ENCODE measurements around the gene REEP3. TPM values are rescaled to one million over a fixed set of nuclear protein-coding genes. Genes with fewer than 3 reads are reported as not detected.

REEP3 gene
- total RNA-seq, 3 donors from 2014 or later (not counting 1 experiment from before 2014, with no cell fraction given): 4.6 to 10.2 (median 8.3) TPM

DNA sequence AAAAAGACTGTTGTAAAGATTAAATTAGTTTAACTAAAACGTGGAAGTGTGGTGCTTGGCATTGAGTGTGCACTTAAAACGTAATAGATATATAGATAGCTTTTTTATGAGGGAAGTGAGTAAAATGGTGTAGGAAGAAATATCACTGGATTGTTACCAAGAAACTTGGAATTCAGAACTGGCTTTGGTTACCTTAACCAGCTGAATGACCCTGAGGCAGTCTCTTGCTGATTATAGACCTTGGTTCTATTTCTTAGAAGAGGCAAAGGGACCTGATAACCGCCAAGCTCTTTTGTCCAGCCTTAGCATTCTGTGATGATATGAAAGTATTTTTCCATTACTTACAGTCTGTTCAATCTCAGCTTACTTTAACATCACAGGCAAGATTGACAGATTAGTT lies 3.8 kb downstream of the REEP3 start:
- no peaks in the 10 kb centered on the region for H3K36me3 Mint-ChIP-seq
- 87% methylated on average over 2 of the region's 3 CpGs for WGBS (ENCODE audit: insufficient coverage)
- H3K9me3 Mint-ChIP-seq: no peaks in the 10 kb centered on the region
- intact Hi-C loops (cut with micrococcal nuclease): no loop called here
- no peaks in the 10 kb centered on the region for H3K27me3 Mint-ChIP-seq (ENCODE audit: low read depth in 2 of 2)
- no peak for DNase-seq
- no peak overlapping the region for H3K27ac Mint-ChIP-seq
- Histone ChIP-seq H3K36me3 (ENCODE audit: control insufficient read depth, insufficient read depth, low read length) (no peaks in the 10 kb centered on the region), H3K27ac (ENCODE audit: low read length) (no peak overlapping the region), H3K4me3 (ENCODE audit: low read length) (no peak overlapping the region), H3K27me3 (ENCODE audit: control insufficient read depth, insufficient read depth, low read length) (no peaks in the 10 kb centered on the region), H3K9me3 (ENCODE audit: control insufficient read depth, insufficient read depth, low read length) (no peaks in the 10 kb centered on the region), H3K4me1 (ENCODE audit: control insufficient read depth, insufficient read depth, low read length) (peaks cover 5% of the 10 kb centered on the region)
- TF ChIP-seq, protein P1, sequence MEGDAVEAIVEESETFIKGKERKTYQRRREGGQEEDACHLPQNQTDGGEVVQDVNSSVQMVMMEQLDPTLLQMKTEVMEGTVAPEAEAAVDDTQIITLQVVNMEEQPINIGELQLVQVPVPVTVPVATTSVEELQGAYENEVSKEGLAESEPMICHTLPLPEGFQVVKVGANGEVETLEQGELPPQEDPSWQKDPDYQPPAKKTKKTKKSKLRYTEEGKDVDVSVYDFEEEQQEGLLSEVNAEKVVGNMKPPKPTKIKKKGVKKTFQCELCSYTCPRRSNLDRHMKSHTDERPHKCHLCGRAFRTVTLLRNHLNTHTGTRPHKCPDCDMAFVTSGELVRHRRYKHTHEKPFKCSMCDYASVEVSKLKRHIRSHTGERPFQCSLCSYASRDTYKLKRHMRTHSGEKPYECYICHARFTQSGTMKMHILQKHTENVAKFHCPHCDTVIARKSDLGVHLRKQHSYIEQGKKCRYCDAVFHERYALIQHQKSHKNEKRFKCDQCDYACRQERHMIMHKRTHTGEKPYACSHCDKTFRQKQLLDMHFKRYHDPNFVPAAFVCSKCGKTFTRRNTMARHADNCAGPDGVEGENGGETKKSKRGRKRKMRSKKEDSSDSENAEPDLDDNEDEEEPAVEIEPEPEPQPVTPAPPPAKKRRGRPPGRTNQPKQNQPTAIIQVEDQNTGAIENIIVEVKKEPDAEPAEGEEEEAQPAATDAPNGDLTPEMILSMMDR (IDR thresholded peaks at IDR 0.05): no peak
- no peak for ATAC-seq
- H3K4me3 Mint-ChIP-seq: no peak overlapping the region
- peaks cover 10 to 25% of the 10 kb centered on the region in 2 donors for H3K4me1 Mint-ChIP-seq

DNA sequence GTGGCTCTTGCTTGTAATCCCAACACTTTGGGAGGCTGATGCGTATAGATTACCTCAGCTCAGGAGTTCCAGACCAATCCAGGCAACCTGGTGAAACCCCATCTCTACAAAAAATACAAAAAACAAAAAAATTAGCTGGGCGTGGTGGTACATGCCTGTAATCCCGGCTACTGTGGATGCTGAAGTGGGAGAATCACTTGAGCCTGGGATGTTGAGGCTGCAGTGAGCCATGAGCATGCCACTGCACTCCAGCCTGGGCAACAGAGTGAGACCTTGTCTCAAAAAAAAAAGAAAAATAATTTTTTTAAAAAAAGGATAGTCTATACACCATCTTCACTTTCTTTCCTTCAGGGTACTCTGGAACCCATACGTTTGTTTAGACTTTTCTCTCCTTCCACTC lies 6.2 kb downstream of the REEP3 start:
- Mint-ChIP-seq H3K4me3 (no peak overlapping the region), H3K9me3 (no peaks in the 10 kb centered on the region), H3K27ac (no peak overlapping the region), H3K4me1 (peaks cover 6 to 16% of the 10 kb centered on the region in 2 donors), H3K36me3 (no peaks in the 10 kb centered on the region), H3K27me3 (ENCODE audit: low read depth in 2 of 2) (no peaks in the 10 kb centered on the region)
- DNase-seq (no peak), ATAC-seq (no peak)
- H3K4me1 ChIP-seq (ENCODE audit: control insufficient read depth, insufficient read depth, low read length): no peaks in the 10 kb centered on the region
- H3K27me3 ChIP-seq (ENCODE audit: control insufficient read depth, insufficient read depth, low read length): no peaks in the 10 kb centered on the region
- no peaks in the 10 kb centered on the region for H3K36me3 ChIP-seq (ENCODE audit: control insufficient read depth, insufficient read depth, low read length)
- no peak overlapping the region for H3K4me3 ChIP-seq (ENCODE audit: low read length)
- H3K27ac ChIP-seq (ENCODE audit: low read length): no peak overlapping the region
- TF ChIP-seq, protein P1 (IDR thresholded peaks at IDR 0.05): no peak
- intact Hi-C loops (cut with micrococcal nuclease): no loop called here
- WGBS (ENCODE audit: insufficient coverage): over 99% methylated on average over 4 of the region's 4 CpGs
- H3K9me3 ChIP-seq (ENCODE audit: control insufficient read depth, insufficient read depth, low read length): no peaks in the 10 kb centered on the region

DNA sequence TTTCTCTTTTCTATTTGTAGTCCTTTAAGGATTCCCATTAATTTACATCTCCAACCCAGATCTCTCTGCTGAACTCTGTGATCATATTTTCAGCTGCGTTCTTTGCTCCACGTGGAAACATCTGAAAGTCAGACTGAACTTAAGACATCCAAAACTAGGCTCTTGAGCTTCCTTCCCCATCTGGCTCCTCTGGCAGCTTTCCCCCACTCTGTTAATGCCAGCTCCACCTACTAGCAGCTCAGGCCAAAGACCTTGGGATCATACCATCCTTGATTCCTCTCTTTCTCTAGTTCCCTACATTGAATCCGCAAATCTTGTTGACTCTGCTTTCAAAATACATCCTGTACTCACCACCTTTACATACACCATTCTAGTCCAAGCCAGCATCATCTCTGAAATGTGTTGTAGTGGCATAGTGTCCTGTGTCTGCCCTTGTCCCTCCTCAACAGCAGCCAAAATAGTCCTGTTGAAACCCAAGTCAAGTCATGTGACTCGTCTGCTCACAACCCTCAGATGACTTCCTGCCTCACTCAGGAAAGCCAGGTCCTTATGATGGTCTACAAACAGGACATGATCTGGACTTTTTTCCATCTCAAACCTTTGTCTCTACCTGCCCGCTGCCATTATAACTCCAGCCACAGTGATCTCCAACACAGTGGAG lies 7.0 kb downstream of the REEP3 start:
- Histone ChIP-seq H3K4me1 (ENCODE audit: control insufficient read depth, insufficient read depth, low read length) (no peaks in the 10 kb centered on the region), H3K27ac (ENCODE audit: low read length) (no peak overlapping the region), H3K4me3 (ENCODE audit: low read length) (no peak overlapping the region), H3K36me3 (ENCODE audit: control insufficient read depth, insufficient read depth, low read length) (no peaks in the 10 kb centered on the region), H3K9me3 (ENCODE audit: control insufficient read depth, insufficient read depth, low read length) (no peaks in the 10 kb centered on the region), H3K27me3 (ENCODE audit: control insufficient read depth, insufficient read depth, low read length) (no peaks in the 10 kb centered on the region)
- Mint-ChIP-seq H3K27me3 (ENCODE audit: low read depth in 2 of 2) (no peaks in the 10 kb centered on the region), H3K9me3 (no peaks in the 10 kb centered on the region), H3K4me3 (no peak overlapping the region), H3K36me3 (no peaks in the 10 kb centered on the region), H3K27ac (no peak overlapping the region), H3K4me1 (peaks cover 0 to 14% of the 10 kb centered on the region in 2 donors)
- no peak for DNase-seq
- no peak for ATAC-seq
- intact Hi-C loops (cut with micrococcal nuclease): no loop called here
- 87% methylated on average over 5 of the region's 5 CpGs for WGBS (ENCODE audit: insufficient coverage)
- TF ChIP-seq, protein P1 (IDR thresholded peaks at IDR 0.05): no peak

DNA sequence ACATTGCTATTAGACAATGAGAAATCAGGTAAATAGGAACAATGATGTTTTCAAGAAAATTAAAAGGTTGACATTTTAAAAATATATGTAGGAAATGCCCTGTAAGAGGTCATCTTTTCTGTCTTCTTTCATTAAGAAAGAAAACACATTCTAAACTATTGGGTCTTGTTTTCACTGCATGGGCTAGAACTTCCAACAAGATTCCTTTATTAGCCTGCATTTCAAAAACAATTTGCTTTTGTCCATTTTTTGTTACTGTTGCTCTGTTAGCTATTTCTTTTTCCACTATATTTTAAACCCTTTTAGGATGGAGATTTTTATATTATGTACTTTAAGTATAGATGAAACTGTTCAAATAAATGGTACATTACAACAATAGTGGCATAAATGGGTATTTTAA lies 9.2 kb downstream of the REEP3 start:
- Mint-ChIP-seq H3K27ac (no peak overlapping the region), H3K9me3 (no peaks in the 10 kb centered on the region), H3K27me3 (ENCODE audit: low read depth in 2 of 2) (no peaks in the 10 kb centered on the region), H3K4me1 (peaks cover 0 to 14% of the 10 kb centered on the region in 2 donors), H3K36me3 (no peaks in the 10 kb centered on the region), H3K4me3 (no peak overlapping the region)
- Histone ChIP-seq H3K9me3 (ENCODE audit: control insufficient read depth, insufficient read depth, low read length) (no peaks in the 10 kb centered on the region), H3K36me3 (ENCODE audit: control insufficient read depth, insufficient read depth, low read length) (no peaks in the 10 kb centered on the region), H3K4me1 (ENCODE audit: control insufficient read depth, insufficient read depth, low read length) (no peaks in the 10 kb centered on the region), H3K27me3 (ENCODE audit: control insufficient read depth, insufficient read depth, low read length) (no peaks in the 10 kb centered on the region), H3K27ac (ENCODE audit: low read length) (no peak overlapping the region), H3K4me3 (ENCODE audit: low read length) (no peak overlapping the region)
- TF ChIP-seq, protein P1 (IDR thresholded peaks at IDR 0.05): no peak
- DNase-seq: no peak
- no peak for ATAC-seq
- intact Hi-C loops (cut with micrococcal nuclease): no loop called here
